Mesenteric fat pad (tissue), 1 donor: Measurements from ENCODE around the gene MET. TPM values are rescaled to one million over a fixed set of nuclear protein-coding genes. Genes with fewer than 3 reads are reported as not detected.
A peak's percentile ranks its signal among the peaks of the same experiment; 100 is the strongest.
"Not testable (repeated sequence)": the region's sequence is repeated elsewhere in the genome, so short reads cannot be mapped to it uniquely, and the experiment has no call there.

Source experiments
- DNase-seq: peaks from one replicate; pipeline ENCODE4 v3.0.0-alpha.2; 2020; ENCODE audit warnings: low spot score
- long read RNA-seq: library from polyadenylated mRNA; unstranded; transcript quantifications from one replicate; pipeline ENCODE4 v2.0.0, GENCODE V29; 2020
- total RNA-seq: library from RNA; stranded (reverse); fragmentation: NEBNext Ultra II Directional; extraction: Animal tissue kit (Norgen Biotek cat#: 25700); gene quantifications from one replicate; pipeline ENCODE4 v1.2.1, GENCODE V29; 2021
- donor health status: DM: yes; HTN: yes; CAD: no.

Gene MET
- 18.4 TPM for total RNA-seq
- long read RNA-seq, partial matches to known transcripts = 1 of 1 reads
- long read RNA-seq, other reads (novel, unspliced or antisense) = 0 of 1 reads

GRCh38 chr7:116671681-116672595 lies at the start of gene MET:
Gene MET, plus strand, starts transcription at chr7:116672196. Its CDS starts 26,889 bp downstream, at chr7:116699085.
- peak; percentile 92 for DNase-seq

GRCh38 chr7:116626886-116627285 lies 45.1 kb upstream of the MET start:
- DNase-seq = no peak

GRCh38 chr7:116629051-116629463 lies 42.9 kb upstream of the MET start:
- DNase-seq = no peak

GRCh38 chr7:116630357-116630756 lies 41.6 kb upstream of the MET start:
- DNase-seq = no peak

- no peak for DNase-seq
Observed at GRCh38 chr7:116630932-116631671, 40.9 kb upstream of the MET start.

- DNase-seq = no peak
Observed at GRCh38 chr7:116631676-116632075, 40.3 kb upstream of the MET start.

GRCh38 chr7:116632384-116632783 lies 39.6 kb upstream of the MET start:
- no peak for DNase-seq

GRCh38 chr7:116633131-116633988 lies 38.6 kb upstream of the MET start:
- DNase-seq = no peak

GRCh38 chr7:116636997-116637396 lies 35.0 kb upstream of the MET start:
- no peak for DNase-seq

- not testable (repeated sequence) for DNase-seq
Observed at GRCh38 chr7:116638592-116638991, 33.4 kb upstream of the MET start.

GRCh38 chr7:116641551-116642153 lies 30.3 kb upstream of the MET start:
- no peak for DNase-seq

GRCh38 chr7:116643148-116643547 lies 28.8 kb upstream of the MET start:
- DNase-seq = not testable (repeated sequence)

- no peak for DNase-seq
Observed at GRCh38 chr7:116644628-116645027, 27.4 kb upstream of the MET start.

GRCh38 chr7:116647290-116647689 lies 24.7 kb upstream of the MET start:
- DNase-seq = no peak

- DNase-seq = no peak
Observed at GRCh38 chr7:116647861-116648260, 24.1 kb upstream of the MET start.

GRCh38 chr7:116650436-116650835 lies 21.6 kb upstream of the MET start:
- DNase-seq = no peak

GRCh38 chr7:116652793-116653192 lies 19.2 kb upstream of the MET start:
- no peak for DNase-seq

- DNase-seq = no peak
Observed at GRCh38 chr7:116653204-116653603, 18.8 kb upstream of the MET start.

GRCh38 chr7:116653646-116654045 lies 18.4 kb upstream of the MET start:
- DNase-seq = no peak

GRCh38 chr7:116659248-116659647 lies 12.7 kb upstream of the MET start:
- DNase-seq = not testable (repeated sequence)

GRCh38 chr7:116661865-116662264 lies 10.1 kb upstream of the MET start:
- no peak for DNase-seq
